SK-N-SH (cell line): ENCODE data around the gene AKAP12. TPM values are rescaled to one million over a fixed set of nuclear protein-coding genes. Genes with fewer than 3 reads are reported as not detected.

Experiments
- CTCF ChIA-PET: fragments of 300-600, 350-600 bp; formaldehyde crosslinking; extraction: SDS; loops from one replicate; lab custom pipeline; 2021; lab: Yijun Ruan, JAX
- POLR2A ChIA-PET: fragments of 350-600 bp; sonication (Branson Sonifier 250); formaldehyde crosslinking; extraction: SDS; loops from one replicate; lab custom pipeline; 2020; ENCODE audit warnings: antibody characterized with exemption, inconsistent platforms; lab: Yijun Ruan, JAX
- DNase-seq: peaks from one replicate; pipeline ENCODE4 v3.0.0; 2012
- H2AFZ ChIP-seq: fragments of 200-600 bp; sonication (generic); 2 replicates; pipeline ENCODE4 v1.8.1; 2016; ENCODE audit warnings: antibody characterized with exemption, mild to moderate bottlenecking, low read depth
- H3F3A ChIP-seq: fragments of 200-600 bp; sonication (generic); replicated peaks from 2 replicates; pipeline ENCODE3; 2016; ENCODE audit warnings: antibody characterized with exemption, mild to moderate bottlenecking; ENCODE audit not compliant: insufficient read depth
- H3K27ac ChIP-seq, 2 experiments: fragments of 200-500 bp in 1 of 2; fragments of 200-600 bp in 1 of 2; sonication (Bioruptor generic) in 1 of 2; sonication (generic), shearing (Covaris generic) in 1 of 2; 2 replicates each; pipeline versions ENCODE4 v1.5.1 to v1.6.1; 2014 to 2016; ENCODE audit warnings: low read depth in 2 of 2, inconsistent platforms in 1 of 2, low read length in 1 of 2, mild to moderate bottlenecking in 1 of 2, mixed read lengths in 1 of 2
- H3K27me3 ChIP-seq: fragments of 200-600 bp; sonication (generic), shearing (Covaris generic); 2 replicates; pipeline ENCODE4 v1.6.1; 2016; ENCODE audit warnings: mixed run types; ENCODE audit not compliant: insufficient read depth
- H3K36me3 ChIP-seq, 2 experiments: fragments of 200-500 bp in 1 of 2; fragments of 200-600 bp in 1 of 2; sonication (Bioruptor generic) in 1 of 2; sonication (generic) in 1 of 2; replicated peaks in 1 of 2; 2 replicates each; pipeline versions ENCODE3 to v1.5.1; 2014 to 2016; ENCODE audit warnings: low read length in 1 of 2, mild to moderate bottlenecking in 1 of 2; ENCODE audit not compliant: insufficient read depth in 2 of 2, control insufficient read depth in 1 of 2
- H3K4me1 ChIP-seq, 2 experiments: fragments of 200-500 bp in 1 of 2; fragments of 200-600 bp in 1 of 2; sonication (Bioruptor generic) in 1 of 2; sonication (generic), shearing (Covaris generic) in 1 of 2; 2 replicates each; pipeline versions ENCODE4 v1.5.1 to v1.6.1; 2014 to 2016; ENCODE audit warnings: low read depth in 1 of 2, low read length in 1 of 2, mixed run types in 1 of 2; ENCODE audit not compliant: insufficient read depth in 2 of 2, control insufficient read depth in 1 of 2
- H3K4me2 ChIP-seq: fragments of 200-600 bp; sonication (generic), shearing (Covaris generic); 2 replicates; pipeline ENCODE4 v1.6.1; 2017; ENCODE audit warnings: mixed run types
- H3K4me3 ChIP-seq, 2 experiments: fragments of 200-500 bp in 1 of 2; fragments of 200-600 bp in 1 of 2; sonication (Bioruptor generic) in 1 of 2; sonication (generic), shearing (Covaris generic) in 1 of 2; 2 replicates each; pipeline versions ENCODE4 v1.5.1 to v1.8.1; 2014 to 2016; ENCODE audit warnings: low read depth in 2 of 2, inconsistent platforms in 1 of 2, low read length in 1 of 2, mild to moderate bottlenecking in 1 of 2, mixed read lengths in 1 of 2, moderate library complexity in 1 of 2
- H3K79me2 ChIP-seq: fragments of 200-600 bp; sonication (generic); 2 replicates; pipeline ENCODE4 v1.8.1; 2017; ENCODE audit warnings: mild to moderate bottlenecking; ENCODE audit not compliant: insufficient read depth
- H3K9ac ChIP-seq: fragments of 200-600 bp; sonication (generic); 2 replicates; pipeline ENCODE4 v1.6.1; 2017; ENCODE audit warnings: mixed run types
- H3K9me2 ChIP-seq: fragments of 200-600 bp; sonication (generic); 2 replicates; pipeline ENCODE4 v1.6.1; 2017; ENCODE audit warnings: mixed run types
- H3K9me3 ChIP-seq: fragments of 200-600 bp; sonication (generic); 2 replicates; pipeline ENCODE4 v1.6.1; 2017; ENCODE audit warnings: mixed run types, mild to moderate bottlenecking, moderate library complexity
- H4K20me1 ChIP-seq: fragments of 200-600 bp; sonication (generic); 2 replicates; pipeline ENCODE4 v1.6.1; 2017; ENCODE audit warnings: mild to moderate bottlenecking, mixed run types; ENCODE audit not compliant: insufficient read depth
- EZH2phosphoT487 ChIP-seq: fragments of 200-600 bp; sonication (generic); IDR thresholded peaks from 2 replicates; pipeline ENCODE4 v1.6.1; 2017; ENCODE audit warnings: low read depth, mixed run types, mild to moderate bottlenecking, antibody characterized with exemption, moderate library complexity, borderline replicate concordance
- FOXJ3 ChIP-seq: sonication (generic); formaldehyde crosslinking; IDR thresholded peaks from 2 replicates; pipeline ENCODE4 v1.5.1; 2020; ENCODE audit warnings: mild to moderate bottlenecking, missing genetic modification reagents
- GABPA ChIP-seq: IDR thresholded peaks from 2 replicates; pipeline ENCODE4 v1.4.0; 2012; ENCODE audit warnings: low read depth, mild to moderate bottlenecking
- GATA2 ChIP-seq: sonication (generic); formaldehyde crosslinking; IDR thresholded peaks from 2 replicates; pipeline ENCODE4 v1.5.0; 2020; ENCODE audit warnings: mild to moderate bottlenecking, missing genetic modification reagents
- IRF3 ChIP-seq: fragments of 150-350 bp; IDR thresholded peaks from 2 replicates; pipeline ENCODE4 v1.6.1; 2016; ENCODE audit warnings: mild to moderate bottlenecking, low read depth, low read length
- JUND ChIP-seq: IDR thresholded peaks from 2 replicates; pipeline ENCODE4 v1.4.0; 2012
- MEF2A ChIP-seq: IDR thresholded peaks from 2 replicates; pipeline ENCODE4 v1.4.0; 2012; ENCODE audit warnings: low read depth, borderline replicate concordance
- POLR2AphosphoS5 ChIP-seq: IDR thresholded peaks from 2 replicates; pipeline ENCODE4 v1.6.1; 2012; ENCODE audit warnings: low read depth, low read length
- RCOR1 ChIP-seq: fragments of 150-350 bp; IDR thresholded peaks from 2 replicates; pipeline ENCODE4 v1.6.1; 2017; ENCODE audit warnings: antibody characterized with exemption, low read length
- REST ChIP-seq: IDR thresholded peaks from 2 replicates; pipeline ENCODE4 v1.6.1; 2012; ENCODE audit warnings: mild to moderate bottlenecking, low read depth, low read length, moderate library complexity
- RXRA ChIP-seq: IDR thresholded peaks from 2 replicates; pipeline ENCODE4 v1.4.0; 2012; ENCODE audit warnings: low read depth, mild to moderate bottlenecking, borderline replicate concordance
- SIN3A ChIP-seq: IDR thresholded peaks from 2 replicates; pipeline ENCODE4 v1.6.1; 2012; ENCODE audit warnings: low read depth, mild to moderate bottlenecking, low read length, moderate library complexity, borderline replicate concordance
- SMC3 ChIP-seq: IDR thresholded peaks from 2 replicates; pipeline ENCODE4 v1.6.1; 2012; ENCODE audit warnings: low read depth, low read length, improper control_type of control experiment
- TAF1 ChIP-seq: IDR thresholded peaks from 2 replicates; pipeline ENCODE4 v1.6.1; 2012; ENCODE audit warnings: low read depth, mild to moderate bottlenecking, low read length, moderate library complexity, borderline replicate concordance
- TCF12 ChIP-seq: IDR thresholded peaks from 2 replicates; pipeline ENCODE4 v1.4.0; 2012
- TEAD4 ChIP-seq: IDR thresholded peaks from 2 replicates; pipeline ENCODE4 v1.4.0; 2012; ENCODE audit warnings: mild to moderate bottlenecking, borderline replicate concordance; ENCODE audit not compliant: insufficient read depth
- YY1 ChIP-seq: IDR thresholded peaks from 2 replicates; pipeline ENCODE4 v1.4.0; 2012; ENCODE audit warnings: low read depth, mild to moderate bottlenecking
- WGBS: methylation state at CpG from one replicate; pipeline ENCODE4 v1.1.6; 2017; ENCODE audit warnings: low lambda C conversion rate; 5-methylcytosine and 5-hydroxymethylcytosine counted together
- polyA plus RNA-seq, 3 experiments: library from polyadenylated mRNA; depleted of rRNA; stranded (reverse); fragments of >200 nt; gene quantifications; 2 replicates each; pipeline ENCODE4 v1.2.3, GENCODE V29; 2012
- TF ChIP-seq, protein P1 (sequence below): IDR thresholded peaks from 2 replicates; pipeline ENCODE4; 2012
- TF ChIP-seq, protein P2 (sequence below): fragments of 150-350 bp; IDR thresholded peaks from 2 replicates; pipeline ENCODE4 v1.6.1; 2017; ENCODE audit warnings: antibody characterized with exemption, low read length, low read depth, borderline replicate concordance

Gene AKAP12
- polyA plus RNA-seq, 1 of the 3 experiments (the other 2 are of a cell fraction), result 46.5 TPM

- H3K4me3 ChIP-seq, result no peak overlapping the region
- no peak overlapping the region for H3K9ac ChIP-seq
- H3K4me2 ChIP-seq, result no peak overlapping the region
- peaks cover 4% of the 10 kb centered on the region for H3F3A ChIP-seq
- H4K20me1 ChIP-seq, result 0 out of 2 replicates have a peak, but pooled peaks cover 3% of the 10 kb centered on the region
- H3K27me3 ChIP-seq, result no peaks in the 10 kb centered on the region
- TF ChIP-seq SIN3A (no peak), MEF2A (no peak), EZH2phosphoT487 (no peak), FOXJ3 (CRISPR knock-in tag) (no peak), RCOR1 (no peak), TAF1 (no peak), SMC3 (no peak), GATA2 (CRISPR knock-in tag) (no peak), POLR2AphosphoS5 (no peak), REST (no peak), YY1 (no peak), IRF3 (no peak), TEAD4 (no peak), RXRA (no peak), JUND (no peak), TCF12 (no peak), GABPA (no peak)
- TF ChIP-seq, protein P1, sequence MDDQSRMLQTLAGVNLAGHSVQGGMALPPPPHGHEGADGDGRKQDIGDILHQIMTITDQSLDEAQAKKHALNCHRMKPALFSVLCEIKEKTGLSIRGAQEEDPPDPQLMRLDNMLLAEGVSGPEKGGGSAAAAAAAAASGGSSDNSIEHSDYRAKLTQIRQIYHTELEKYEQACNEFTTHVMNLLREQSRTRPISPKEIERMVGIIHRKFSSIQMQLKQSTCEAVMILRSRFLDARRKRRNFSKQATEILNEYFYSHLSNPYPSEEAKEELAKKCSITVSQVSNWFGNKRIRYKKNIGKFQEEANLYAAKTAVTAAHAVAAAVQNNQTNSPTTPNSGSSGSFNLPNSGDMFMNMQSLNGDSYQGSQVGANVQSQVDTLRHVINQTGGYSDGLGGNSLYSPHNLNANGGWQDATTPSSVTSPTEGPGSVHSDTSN, result no peak
- TF ChIP-seq, protein P2, sequence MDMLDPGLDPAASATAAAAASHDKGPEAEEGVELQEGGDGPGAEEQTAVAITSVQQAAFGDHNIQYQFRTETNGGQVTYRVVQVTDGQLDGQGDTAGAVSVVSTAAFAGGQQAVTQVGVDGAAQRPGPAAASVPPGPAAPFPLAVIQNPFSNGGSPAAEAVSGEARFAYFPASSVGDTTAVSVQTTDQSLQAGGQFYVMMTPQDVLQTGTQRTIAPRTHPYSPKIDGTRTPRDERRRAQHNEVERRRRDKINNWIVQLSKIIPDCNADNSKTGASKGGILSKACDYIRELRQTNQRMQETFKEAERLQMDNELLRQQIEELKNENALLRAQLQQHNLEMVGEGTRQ, result no peak
- H2AFZ ChIP-seq, result no peak overlapping the region
- WGBS, result 86% methylated on average over 1 of the region's 1 CpG
- no peak for DNase-seq
- no peaks in the 10 kb centered on the region for H3K9me3 ChIP-seq
- H3K79me2 ChIP-seq, result peaks cover 59% of the 10 kb centered on the region; the same call in 1 of the 2 replicates
- ChIA-PET POLR2A (no interaction called here), CTCF (interaction anchor here (0.9 kb wide), 1 partner anchor 20 kb away, joined by 3 read pairs; no protein-coding TSS in a partner anchor)
- no peaks in the 10 kb centered on the region for H3K9me2 ChIP-seq
- no peak overlapping the region for H3K27ac ChIP-seq
- no peaks in the 10 kb centered on the region; a peak in 1 of 4 replicates for H3K4me1 ChIP-seq
- peaks cover 0 to 3% of the 10 kb centered on the region in 2 experiments for H3K36me3 ChIP-seq
These were observed 23.3 kb downstream of the AKAP12 start for GRCh38 chr6:151263035-151263434.
